Type B pancreatic cell (in vitro differentiated cells): ENCODE measurements around the gene LASP1. TPM values are rescaled to one million over a fixed set of nuclear protein-coding genes. Genes with fewer than 3 reads are reported as not detected.
"Not testable (repeated sequence)": the region's sequence is repeated elsewhere in the genome, so short reads cannot be mapped to it uniquely, and the experiment has no call there.

Experiments
- DNase-seq: peaks from one replicate; pipeline ENCODE4 v3.0.0; 2021; ENCODE audit warnings: mixed read lengths; ENCODE audit not compliant: unreplicated experiment; ENCODE audit errors: extremely low spot score
- H3K27ac Mint-ChIP-seq: 2 replicates; pipeline ENCODE4 v1.8.0; 2021; ENCODE audit warnings: mild to moderate bottlenecking, mixed read lengths
- H3K27me3 Mint-ChIP-seq: 2 replicates; pipeline ENCODE4 v1.8.0; 2021; ENCODE audit warnings: mixed read lengths
- H3K36me3 Mint-ChIP-seq: 2 replicates; pipeline ENCODE4 v1.8.0; 2021; ENCODE audit warnings: mixed read lengths
- H3K4me1 Mint-ChIP-seq: one replicate; pipeline ENCODE4 v1.8.0; 2021; ENCODE audit warnings: mixed read lengths; ENCODE audit not compliant: unreplicated experiment
- H3K4me3 Mint-ChIP-seq: 2 replicates; pipeline ENCODE4 v1.8.0; 2021; ENCODE audit warnings: mild to moderate bottlenecking, mixed read lengths
- H3K9me3 Mint-ChIP-seq: 2 replicates; pipeline ENCODE4 v1.8.0; 2021; ENCODE audit warnings: mixed read lengths
- CTCF ChIP-seq: fragments of 200-600 bp; sonication (generic); conservative IDR thresholded peaks from 2 replicates; pipeline ENCODE4 v1.5.0; 2021; ENCODE audit warnings: antibody characterized with exemption, mild to moderate bottlenecking
- total RNA-seq: library from RNA; stranded (reverse); gene quantifications from 2 replicates; pipeline ENCODE4 v1.2.1, GENCODE V29; 2021; ENCODE audit warnings: low replicate concordance

Gene LASP1
- total RNA-seq, 1 donor from 2014 or later, result 159 TPM

GRCh38 chr17:38925263-38925995 lies 55.6 kb downstream of the LASP1 start, which contains the start of gene LASP1NB:
Gene LASP1NB, plus strand, starts transcription at chr17:38925614.
- TF ChIP-seq CTCF, result no peak
- H3K9me3 Mint-ChIP-seq, result no peaks in the 10 kb centered on the region
- peaks cover 21% of the 10 kb centered on the region for H3K4me1 Mint-ChIP-seq
- H3K27me3 Mint-ChIP-seq, result no peaks in the 10 kb centered on the region
- H3K27ac Mint-ChIP-seq, result no peak within 1 kb of the TSS
- peak within 1 kb of the TSS; percentile 20 for H3K4me3 Mint-ChIP-seq
- DNase-seq, result no peak
- no peaks in the 10 kb centered on the region for H3K36me3 Mint-ChIP-seq

GRCh38 chr17:38926293-38927070 lies 56.6 kb downstream of the LASP1 start:
- H3K36me3 Mint-ChIP-seq, result no peaks in the 10 kb centered on the region
- no peak overlapping the region for H3K27ac Mint-ChIP-seq
- H3K4me1 Mint-ChIP-seq, result peaks cover 19% of the 10 kb centered on the region
- H3K27me3 Mint-ChIP-seq, result no peaks in the 10 kb centered on the region
- H3K4me3 Mint-ChIP-seq, result no peak overlapping the region
- DNase-seq, result no peak
- H3K9me3 Mint-ChIP-seq, result no peaks in the 10 kb centered on the region
- TF ChIP-seq CTCF, result no peak

- H3K4me1 Mint-ChIP-seq, H3K27ac Mint-ChIP-seq, H3K36me3 Mint-ChIP-seq, H3K9me3 Mint-ChIP-seq, H3K4me3 Mint-ChIP-seq, H3K27me3 Mint-ChIP-seq, DNase-seq: not testable (repeated sequence)
Observed at GRCh38 chr17:38930782-38931181, 60.9 kb downstream of the LASP1 start.

GRCh38 chr17:38933962-38934361 lies 64.1 kb downstream of the LASP1 start:
- not testable (repeated sequence) for H3K27me3 Mint-ChIP-seq, H3K27ac Mint-ChIP-seq, H3K4me3 Mint-ChIP-seq, H3K4me1 Mint-ChIP-seq, H3K36me3 Mint-ChIP-seq, DNase-seq, H3K9me3 Mint-ChIP-seq

GRCh38 chr17:38939987-38940386 lies 70.1 kb downstream of the LASP1 start:
- H3K4me3 Mint-ChIP-seq, result no peak overlapping the region
- H3K4me1 Mint-ChIP-seq, result peaks cover 4% of the 10 kb centered on the region
- H3K27me3 Mint-ChIP-seq, result peaks cover 3% of the 10 kb centered on the region
- H3K27ac Mint-ChIP-seq, result no peak overlapping the region
- no peak for TF ChIP-seq CTCF
- H3K9me3 Mint-ChIP-seq, result no peaks in the 10 kb centered on the region
- H3K36me3 Mint-ChIP-seq, result no peaks in the 10 kb centered on the region
- DNase-seq, result no peak

GRCh38 chr17:38940404-38940803 lies 70.5 kb downstream of the LASP1 start:
- DNase-seq, result no peak
- Mint-ChIP-seq H3K27ac (no peak overlapping the region), H3K4me1 (peaks cover 4% of the 10 kb centered on the region), H3K9me3 (no peaks in the 10 kb centered on the region), H3K4me3 (no peak overlapping the region), H3K27me3 (peaks cover 3% of the 10 kb centered on the region), H3K36me3 (no peaks in the 10 kb centered on the region)
- no peak for TF ChIP-seq CTCF
